BJ (cell line): Measurements from ENCODE around the gene UQCRH. TPM values are rescaled to one million over a fixed set of nuclear protein-coding genes. Genes with fewer than 3 reads are reported as not detected.

Experiments used
- CTCF ChIA-PET: fragments of 350-600 bp; formaldehyde crosslinking; extraction: SDS; loops from one replicate; lab custom pipeline; 2021; ENCODE audit warnings: antibody characterized with exemption, inconsistent platforms; lab: Yijun Ruan, JAX
- POLR2A ChIA-PET: fragments of 300-600 bp; sonication (Branson Sonifier 250); formaldehyde crosslinking; extraction: SDS; loops from one replicate; lab custom pipeline; 2021; ENCODE audit warnings: antibody characterized with exemption; lab: Charles Lee
- DNase-seq: peaks from one replicate; pipeline ENCODE4 v3.0.0-alpha.2; 2011; ENCODE audit warnings: low read depth
- H3K27me3 ChIP-seq: 2 replicates; pipeline ENCODE4 v1.6.0; 2011; ENCODE audit warnings: low read length; ENCODE audit not compliant: control insufficient read depth, insufficient read depth
- H3K36me3 ChIP-seq: 2 replicates; pipeline ENCODE4 v1.5.1; 2011; ENCODE audit warnings: low read length; ENCODE audit not compliant: control insufficient read depth, insufficient read depth
- H3K4me3 ChIP-seq: 2 replicates; pipeline ENCODE4 v1.5.1; 2011; ENCODE audit warnings: low read depth, mild to moderate bottlenecking, control low read depth, low read length
- polyA plus RNA-seq: library from polyadenylated mRNA; depleted of rRNA; stranded (reverse); fragments of >200 nt; gene quantifications from 2 replicates; pipeline ENCODE4 v1.2.3, GENCODE V29; 2011
- TF ChIP-seq, protein P1 (sequence below): IDR thresholded peaks from 2 replicates; pipeline ENCODE4 v1.5.1; 2011; ENCODE audit warnings: low read depth, mild to moderate bottlenecking, control low read depth, inconsistent platforms, low read length, moderate library complexity; ENCODE audit not compliant: insufficient read depth

The UQCRH gene
- polyA plus RNA-seq, 1 experiment: 188 TPM

- Histone ChIP-seq H3K4me3 (no peak overlapping the region), H3K36me3 (peaks cover 27% of the 10 kb centered on the region), H3K27me3 (no peaks in the 10 kb centered on the region)
- ChIA-PET CTCF (interaction anchor here (1.0 to 2.7 kb wide), 4 partner anchors 8 to 13 kb away, joined by 3 to 14 read pairs (median 3); no protein-coding TSS in a partner anchor), POLR2A (no interaction called here)
- DNase-seq: no peak
- TF ChIP-seq, protein P1, sequence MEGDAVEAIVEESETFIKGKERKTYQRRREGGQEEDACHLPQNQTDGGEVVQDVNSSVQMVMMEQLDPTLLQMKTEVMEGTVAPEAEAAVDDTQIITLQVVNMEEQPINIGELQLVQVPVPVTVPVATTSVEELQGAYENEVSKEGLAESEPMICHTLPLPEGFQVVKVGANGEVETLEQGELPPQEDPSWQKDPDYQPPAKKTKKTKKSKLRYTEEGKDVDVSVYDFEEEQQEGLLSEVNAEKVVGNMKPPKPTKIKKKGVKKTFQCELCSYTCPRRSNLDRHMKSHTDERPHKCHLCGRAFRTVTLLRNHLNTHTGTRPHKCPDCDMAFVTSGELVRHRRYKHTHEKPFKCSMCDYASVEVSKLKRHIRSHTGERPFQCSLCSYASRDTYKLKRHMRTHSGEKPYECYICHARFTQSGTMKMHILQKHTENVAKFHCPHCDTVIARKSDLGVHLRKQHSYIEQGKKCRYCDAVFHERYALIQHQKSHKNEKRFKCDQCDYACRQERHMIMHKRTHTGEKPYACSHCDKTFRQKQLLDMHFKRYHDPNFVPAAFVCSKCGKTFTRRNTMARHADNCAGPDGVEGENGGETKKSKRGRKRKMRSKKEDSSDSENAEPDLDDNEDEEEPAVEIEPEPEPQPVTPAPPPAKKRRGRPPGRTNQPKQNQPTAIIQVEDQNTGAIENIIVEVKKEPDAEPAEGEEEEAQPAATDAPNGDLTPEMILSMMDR: no peak
Observed at GRCh38 chr1:46285730-46286477, 17.6 kb upstream of the UQCRH start.

- ChIA-PET CTCF (interaction anchor here (1.0 kb wide), 1 partner anchor 65 kb away, joined by 3 read pairs; no protein-coding TSS in a partner anchor), POLR2A (interaction anchor here (0.5 kb wide), 1 partner anchor 11 kb away, joined by 3 read pairs; no protein-coding TSS in a partner anchor)
Observed at GRCh38 chr1:46288485-46289133, 14.9 kb upstream of the UQCRH start.

DNA sequence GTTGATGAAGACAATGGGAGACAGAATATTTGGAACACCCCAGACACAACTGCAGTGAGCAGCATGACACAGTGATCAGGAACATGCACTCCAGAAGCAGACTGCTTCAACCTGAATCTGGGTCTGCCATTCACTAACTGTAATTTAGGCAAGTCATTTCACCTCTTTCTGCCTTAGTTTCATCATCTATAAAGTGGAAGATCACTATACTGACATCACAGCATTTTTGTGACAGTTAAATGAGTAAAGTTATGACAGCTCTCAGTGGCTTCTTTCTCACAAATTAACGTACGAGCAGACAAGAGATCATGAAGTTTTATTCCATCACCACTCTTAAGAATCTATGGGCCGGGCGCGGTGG, 14.4 kb upstream of the UQCRH start:
- ChIA-PET CTCF (interaction anchor here (1.0 kb wide), 1 partner anchor 65 kb away, joined by 3 read pairs; no protein-coding TSS in a partner anchor), POLR2A (no interaction called here)
- Histone ChIP-seq H3K27me3 (no peaks in the 10 kb centered on the region), H3K4me3 (no peak overlapping the region), H3K36me3 (peaks cover 22% of the 10 kb centered on the region)
- TF ChIP-seq, protein P1: no peak
- no peak for DNase-seq

More at GRCh38 chr1:46288485-46289133, 14.9 kb upstream of the UQCRH start:
- peaks cover 24% of the 10 kb centered on the region for H3K36me3 ChIP-seq
- no peaks in the 10 kb centered on the region for H3K27me3 ChIP-seq
- DNase-seq: peak; percentile 44
- no peak overlapping the region for H3K4me3 ChIP-seq
- TF ChIP-seq, protein P1: no peak

- CTCF ChIA-PET: no interaction called here
- no peak overlapping the region for H3K4me3 ChIP-seq
- H3K27me3 ChIP-seq: no peaks in the 10 kb centered on the region
- no peak for DNase-seq
- TF ChIP-seq, protein P1: no peak
- peaks cover 18% of the 10 kb centered on the region for H3K36me3 ChIP-seq
- POLR2A ChIA-PET: no interaction called here
Observed at GRCh38 chr1:46289976-46290375, 13.5 kb upstream of the UQCRH start.

- CTCF ChIA-PET: interaction anchor here (1.3 kb wide), 1 partner anchor 10 kb away, joined by 3 read pairs; no protein-coding TSS in a partner anchor
- no peaks in the 10 kb centered on the region for H3K27me3 ChIP-seq
- peaks cover 12% of the 10 kb centered on the region for H3K36me3 ChIP-seq
- TF ChIP-seq, protein P1: no peak
- POLR2A ChIA-PET: no interaction called here
- no peak overlapping the region for H3K4me3 ChIP-seq
- no peak for DNase-seq
Observed at GRCh38 chr1:46295306-46295705, 8.2 kb upstream of the UQCRH start.
